Natural killer cell (primary cell): Measurements from ENCODE around the gene RAD51B. TPM values are rescaled to one million over a fixed set of nuclear protein-coding genes. Genes with fewer than 3 reads are reported as not detected.
A peak's percentile ranks its signal among the peaks of the same experiment; 100 is the strongest.

Source experiments
- ATAC-seq, 3 donors: fragments of 150-1000 bp in 2 of 3; fragments of 200-7000 bp in 1 of 3; cut with Tn5 transposase; 1 replicate in 1 of 3; 2 replicates in 2 of 3; pipeline ENCODE4 v1.10.0; 2021; ENCODE audit warnings: mild to moderate bottlenecking in 2 of 3, moderate library complexity in 2 of 3
- DNase-seq, 2 donors: peaks; one replicate each; pipeline versions ENCODE4 v3.0.0 to v3.0.0-alpha.2; 2013 to 2021; ENCODE audit warnings: mixed read lengths in 1 of 2
- H3K27ac ChIP-seq: one replicate; pipeline ENCODE4 v1.5.1; 2013; ENCODE audit warnings: mild to moderate bottlenecking, low read length
- H3K27me3 ChIP-seq: one replicate; pipeline ENCODE4 v1.6.1; 2013; ENCODE audit warnings: low read length; ENCODE audit not compliant: control insufficient read depth, insufficient read depth
- H3K36me3 ChIP-seq: one replicate; pipeline ENCODE4 v1.6.1; 2013; ENCODE audit warnings: low read length; ENCODE audit not compliant: control insufficient read depth, insufficient read depth
- H3K4me1 ChIP-seq: one replicate; pipeline ENCODE4 v1.6.1; 2013; ENCODE audit warnings: low read length; ENCODE audit not compliant: control insufficient read depth, insufficient read depth
- H3K4me3 ChIP-seq: one replicate; pipeline ENCODE4 v1.5.1; 2013; ENCODE audit warnings: low read length
- H3K9me3 ChIP-seq: one replicate; pipeline ENCODE4 v1.6.1; 2013; ENCODE audit warnings: low read length; ENCODE audit not compliant: control insufficient read depth, insufficient read depth
- H3K27ac Mint-ChIP-seq, 2 donors: one replicate each; pipeline ENCODE4 v1.8.0; 2022; ENCODE audit warnings: mild to moderate bottlenecking in 2 of 2, mixed read lengths in 2 of 2, moderate library complexity in 1 of 2
- H3K27me3 Mint-ChIP-seq, 2 donors: one replicate each; pipeline ENCODE4 v1.8.0; 2022; ENCODE audit warnings: low read depth in 2 of 2, mixed read lengths in 2 of 2
- H3K36me3 Mint-ChIP-seq: one replicate; pipeline ENCODE4 v1.8.0; 2022; ENCODE audit warnings: mixed read lengths
- H3K4me1 Mint-ChIP-seq, 2 donors: one replicate each; pipeline ENCODE4 v1.8.0; 2022; ENCODE audit warnings: mixed read lengths in 2 of 2
- H3K4me3 Mint-ChIP-seq: one replicate; pipeline ENCODE4 v1.8.0; 2022; ENCODE audit warnings: mild to moderate bottlenecking, moderate library complexity, mixed read lengths
- H3K9me3 Mint-ChIP-seq, 2 donors: one replicate each; pipeline ENCODE4 v1.8.0; 2022; ENCODE audit warnings: mixed read lengths in 2 of 2
- WGBS: methylation state at CpG from one replicate; pipeline ENCODE4 v1.1.7; 2013; ENCODE audit warnings: missing lambda C conversion rate; ENCODE audit not compliant: insufficient coverage; 5-methylcytosine and 5-hydroxymethylcytosine counted together
- intact Hi-C: fragments of 100-400 bp; cut with micrococcal nuclease; formaldehyde crosslinking; loops from one replicate; pipeline ENCODE4 v1.14.2; 2022
- total RNA-seq, 4 donors: library from RNA; stranded (reverse); fragments of 120-200 nt in 1 of 4; gene quantifications; one replicate each; pipeline versions ENCODE4 v1.2.3 to v1.2.4, GENCODE V29; 2013 to 2022
- TF ChIP-seq, protein P1 (sequence below): fragments of 200-600 bp; IDR thresholded peaks from one replicate; pipeline ENCODE4 v1.8.0; 2022; ENCODE audit warnings: antibody characterized with exemption

The RAD51B gene
- total RNA-seq, 3 donors from 2014 or later (not counting 1 experiment from before 2014, with no cell fraction given) = 28.1 to 37.6 (median 28.6) TPM

DNA sequence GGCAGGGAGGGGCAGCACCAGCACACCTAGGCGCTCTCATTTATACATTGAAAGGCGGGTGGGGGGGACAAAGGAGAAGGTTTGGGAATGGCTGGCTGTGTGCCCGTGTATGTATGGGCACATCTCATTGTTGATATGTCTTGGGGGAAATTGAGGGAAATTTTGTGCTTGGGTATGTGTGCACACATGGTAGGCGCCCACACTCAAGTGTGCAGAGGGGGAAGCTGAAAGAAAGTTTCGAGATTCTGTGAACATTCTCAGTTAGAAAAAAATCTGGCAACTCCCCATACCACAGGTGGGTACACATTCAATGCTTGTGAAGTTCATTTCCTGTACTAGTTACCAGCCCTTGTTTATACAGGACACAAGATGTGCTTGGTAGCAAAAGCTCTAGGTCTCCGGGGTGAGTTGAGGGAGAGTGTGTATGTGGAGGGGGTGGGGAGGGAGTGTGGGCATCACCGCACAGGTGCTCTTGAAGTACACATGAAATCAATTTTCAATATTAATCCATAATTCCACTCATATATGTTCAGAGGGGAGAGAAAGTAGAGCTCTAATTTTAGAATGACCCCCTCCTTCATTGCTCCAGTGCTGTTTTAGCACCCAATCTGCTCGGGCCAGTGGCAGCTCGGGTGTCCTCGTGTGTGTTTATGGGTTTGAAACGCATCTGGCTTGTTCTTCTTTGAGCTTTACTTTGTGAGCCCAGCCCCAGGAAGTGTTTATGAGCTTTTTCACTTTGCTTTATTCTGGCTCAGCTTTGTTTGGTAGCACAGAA lies 687.3 kb downstream of the RAD51B start:
- H3K4me1 ChIP-seq = peaks cover 36% of the 10 kb centered on the region
- H3K4me3 ChIP-seq = no peak overlapping the region
- intact Hi-C loops = no loop called here

DNA sequence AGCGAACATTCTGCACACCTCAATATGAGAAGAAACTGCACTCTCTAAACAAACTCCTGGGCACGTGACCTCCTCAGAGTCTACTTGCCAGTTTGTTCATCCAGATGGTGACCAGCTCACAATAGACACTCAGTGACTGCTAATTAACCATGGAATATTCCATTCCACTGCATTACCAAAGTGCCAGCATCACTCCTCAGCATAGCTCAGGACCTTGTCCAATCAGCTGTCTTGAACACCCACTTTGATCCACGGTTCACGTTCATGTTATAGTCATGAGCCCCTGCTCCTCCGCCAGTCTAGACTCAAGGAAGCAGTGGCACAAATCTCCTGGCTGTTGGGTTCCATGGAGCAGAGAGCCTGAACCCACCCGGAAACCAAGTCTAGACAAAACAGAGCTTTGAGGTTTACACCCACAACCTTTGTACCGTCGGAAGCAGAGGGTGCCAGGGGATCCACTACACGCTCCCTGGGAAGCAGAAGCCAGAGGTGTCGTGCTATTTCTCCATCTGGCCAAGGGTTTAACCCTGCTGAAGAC lies 688.0 kb downstream of the RAD51B start:
- H3K9me3 ChIP-seq = no peaks in the 10 kb centered on the region
- TF ChIP-seq, protein P1, sequence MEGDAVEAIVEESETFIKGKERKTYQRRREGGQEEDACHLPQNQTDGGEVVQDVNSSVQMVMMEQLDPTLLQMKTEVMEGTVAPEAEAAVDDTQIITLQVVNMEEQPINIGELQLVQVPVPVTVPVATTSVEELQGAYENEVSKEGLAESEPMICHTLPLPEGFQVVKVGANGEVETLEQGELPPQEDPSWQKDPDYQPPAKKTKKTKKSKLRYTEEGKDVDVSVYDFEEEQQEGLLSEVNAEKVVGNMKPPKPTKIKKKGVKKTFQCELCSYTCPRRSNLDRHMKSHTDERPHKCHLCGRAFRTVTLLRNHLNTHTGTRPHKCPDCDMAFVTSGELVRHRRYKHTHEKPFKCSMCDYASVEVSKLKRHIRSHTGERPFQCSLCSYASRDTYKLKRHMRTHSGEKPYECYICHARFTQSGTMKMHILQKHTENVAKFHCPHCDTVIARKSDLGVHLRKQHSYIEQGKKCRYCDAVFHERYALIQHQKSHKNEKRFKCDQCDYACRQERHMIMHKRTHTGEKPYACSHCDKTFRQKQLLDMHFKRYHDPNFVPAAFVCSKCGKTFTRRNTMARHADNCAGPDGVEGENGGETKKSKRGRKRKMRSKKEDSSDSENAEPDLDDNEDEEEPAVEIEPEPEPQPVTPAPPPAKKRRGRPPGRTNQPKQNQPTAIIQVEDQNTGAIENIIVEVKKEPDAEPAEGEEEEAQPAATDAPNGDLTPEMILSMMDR = no peak
- Mint-ChIP-seq H3K27me3 (no peaks in the 10 kb centered on the region), H3K27ac (peak overlapping the region; percentile 67 to 82), H3K9me3 (no peaks in the 10 kb centered on the region), H3K36me3 (no peaks in the 10 kb centered on the region), H3K4me1 (peaks cover 22 to 24% of the 10 kb centered on the region in 2 donors), H3K4me3 (peak overlapping the region; percentile 72)
- no peak overlapping the region for H3K4me3 ChIP-seq
- DNase-seq (peak in 1 of 2 donors; percentile 79), ATAC-seq (peak; percentile 25 to 73 (median 31))
- H3K27ac ChIP-seq = peak overlapping the region; percentile 28
- 68% methylated on average over 10 of the region's 10 CpGs for WGBS
- H3K27me3 ChIP-seq = no peaks in the 10 kb centered on the region
- H3K36me3 ChIP-seq = no peaks in the 10 kb centered on the region
- peaks cover 35% of the 10 kb centered on the region for H3K4me1 ChIP-seq
- intact Hi-C loops = no loop called here

More for the DNA sequence above, 687.3 kb downstream of the RAD51B start:
- peaks cover 20 to 22% of the 10 kb centered on the region in 2 donors for H3K4me1 Mint-ChIP-seq
- no peaks in the 10 kb centered on the region for H3K27me3 Mint-ChIP-seq
- Histone ChIP-seq H3K9me3 (no peaks in the 10 kb centered on the region), H3K36me3 (no peaks in the 10 kb centered on the region), H3K27ac (peak overlapping the region; percentile 28), H3K27me3 (no peaks in the 10 kb centered on the region)
- no peaks in the 10 kb centered on the region for H3K9me3 Mint-ChIP-seq
- TF ChIP-seq, protein P1 = no peak
- peak; percentile 54 to 76 (median 75) for ATAC-seq
- H3K27ac Mint-ChIP-seq = peak overlapping the region; percentile 67 to 82
- H3K36me3 Mint-ChIP-seq = no peaks in the 10 kb centered on the region
- peak in 1 of 2 donors; percentile 80 for DNase-seq
- peak overlapping the region; percentile 72 for H3K4me3 Mint-ChIP-seq
- 28% methylated on average over 10 of the region's 11 CpGs for WGBS

DNA sequence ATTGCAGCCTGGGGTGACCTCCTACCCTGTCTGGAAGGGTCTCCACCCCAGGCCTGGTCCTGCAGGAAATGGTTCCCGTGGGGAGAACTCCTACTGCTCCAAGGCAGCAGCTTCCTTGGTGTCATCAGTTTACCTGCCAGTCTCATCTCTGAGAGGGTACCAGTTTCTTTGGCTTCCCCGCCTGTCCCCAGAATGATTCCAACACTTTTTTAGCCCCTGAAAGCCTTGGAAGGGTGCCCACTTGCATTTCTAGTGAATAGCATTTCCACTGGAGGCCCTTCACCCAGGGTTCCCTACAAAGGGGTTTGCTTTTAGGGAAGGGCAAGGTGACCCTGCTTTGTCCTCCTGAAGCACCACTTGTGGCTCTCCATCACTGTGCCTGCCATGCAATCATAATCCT lies 689.0 kb downstream of the RAD51B start:
- TF ChIP-seq, protein P1 = no peak
- Histone ChIP-seq H3K36me3 (no peaks in the 10 kb centered on the region), H3K9me3 (no peaks in the 10 kb centered on the region), H3K27me3 (no peaks in the 10 kb centered on the region), H3K4me3 (no peak overlapping the region), H3K27ac (no peak overlapping the region), H3K4me1 (peaks cover 43% of the 10 kb centered on the region)
- peak overlapping the region in 1 of 2 donors; percentile 15 for H3K27ac Mint-ChIP-seq
- H3K4me3 Mint-ChIP-seq = no peak overlapping the region
- H3K36me3 Mint-ChIP-seq = no peaks in the 10 kb centered on the region
- H3K27me3 Mint-ChIP-seq = no peaks in the 10 kb centered on the region
- H3K4me1 Mint-ChIP-seq = peaks cover 29 to 32% of the 10 kb centered on the region in 2 donors
- no peaks in the 10 kb centered on the region for H3K9me3 Mint-ChIP-seq
- no peak for ATAC-seq
- WGBS = 95% methylated on average over 2 of the region's 2 CpGs
- intact Hi-C loops = no loop called here
- no peak for DNase-seq
